GM12865 (cell line): Measurements from ENCODE around the gene ADORA3.

Experiments
- DNase-seq: peaks from one replicate; pipeline ENCODE4 v3.0.0; 2010; ENCODE audit warnings: low read depth
- H3K4me3 ChIP-seq: 2 replicates; pipeline ENCODE4 v1.5.1; 2011; ENCODE audit warnings: mild to moderate bottlenecking, low read depth, low read length, control low read depth
- CTCF ChIP-seq: IDR thresholded peaks from 2 replicates; pipeline ENCODE4 v1.5.1; 2011; ENCODE audit warnings: low read length, control low read depth, low read depth, inconsistent platforms; ENCODE audit not compliant: insufficient read depth; ENCODE audit errors: missing control alignments

Gene ADORA3

GRCh38 chr1:111497592-111497991 is 5.8 kb downstream of the ADORA3 start:
- no peak for TF ChIP-seq CTCF
- peak; percentile 32 for DNase-seq

GRCh38 chr1:111496398-111496797 is 7.0 kb downstream of the ADORA3 start:
- H3K4me3 ChIP-seq = no peak overlapping the region
- DNase-seq = peak; percentile 55
- no peak for TF ChIP-seq CTCF

More at GRCh38 chr1:111497592-111497991, 5.8 kb downstream of the ADORA3 start:
- H3K4me3 ChIP-seq = no peak overlapping the region

- TF ChIP-seq CTCF = no peak
- no peak overlapping the region for H3K4me3 ChIP-seq
- DNase-seq = no peak
Observed at GRCh38 chr1:111491070-111491469, 12.4 kb downstream of the ADORA3 start.

GRCh38 chr1:111490220-111490619 is 13.2 kb downstream of the ADORA3 start:
- no peak for TF ChIP-seq CTCF
- no peak overlapping the region for H3K4me3 ChIP-seq
- DNase-seq = no peak

GRCh38 chr1:111489604-111490003 is 13.8 kb downstream of the ADORA3 start:
- no peak for TF ChIP-seq CTCF
- no peak for DNase-seq
- no peak overlapping the region for H3K4me3 ChIP-seq

GRCh38 chr1:111488669-111489068 is 14.8 kb downstream of the ADORA3 start:
- no peak for TF ChIP-seq CTCF
- H3K4me3 ChIP-seq = no peak overlapping the region
- DNase-seq = no peak

- DNase-seq = no peak
- TF ChIP-seq CTCF = no peak
- no peak overlapping the region for H3K4me3 ChIP-seq
Observed at GRCh38 chr1:111487133-111487532, 16.3 kb downstream of the ADORA3 start.
